Thoracic aorta (tissue), 2 donors: ENCODE results near the gene SLC2A11. TPM values are rescaled to one million over a fixed set of nuclear protein-coding genes. Genes with fewer than 3 reads are reported as not detected.

Experiments
- ATAC-seq: fragments of 150-250 bp; one replicate; pipeline ENCODE4 v1.8.0; 2017; ENCODE audit warnings: low read depth; ENCODE audit not compliant: insufficient number of reproducible peaks, low FRiP score
- DNase-seq: peaks from one replicate; pipeline ENCODE4 v3.0.0-alpha.2; 2020; ENCODE audit warnings: low spot score
- H3K27ac ChIP-seq, 2 donors: fragments of 200-600 bp; sonication (generic); 1 replicate in 1 of 2; 2 replicates in 1 of 2; pipeline ENCODE4 v1.5.1; 2016; ENCODE audit warnings: mild to moderate bottlenecking in 2 of 2, moderate library complexity in 2 of 2
- H3K27me3 ChIP-seq: fragments of 200-600 bp; sonication (generic); replicated peaks from 2 replicates; pipeline ENCODE4 v1.6.0; 2016; ENCODE audit warnings: mild to moderate bottlenecking; ENCODE audit not compliant: insufficient read depth
- H3K36me3 ChIP-seq: fragments of 200-600 bp; sonication (generic); one replicate; pipeline ENCODE4 v1.5.1; 2016
- H3K4me1 ChIP-seq, 2 donors: fragments of 200-600 bp; sonication (generic); 1 replicate in 1 of 2; 2 replicates in 1 of 2; pipeline versions ENCODE4 v1.5.1 to v1.6.0; 2016; ENCODE audit warnings: low read depth in 2 of 2, mild to moderate bottlenecking in 1 of 2; ENCODE audit not compliant: control insufficient read depth in 1 of 2
- H3K4me3 ChIP-seq: fragments of 200-600 bp; sonication (generic); 2 replicates; pipeline ENCODE4 v1.5.1; 2016; ENCODE audit warnings: mild to moderate bottlenecking
- H3K9me3 ChIP-seq: fragments of 200-600 bp; sonication (generic); 2 replicates; pipeline ENCODE4 v1.5.1; 2016
- CTCF ChIP-seq: fragments of 200-600 bp; sonication (generic); IDR thresholded peaks from one replicate; pipeline ENCODE4 v1.5.1; 2019; ENCODE audit warnings: antibody characterized with exemption
- total RNA-seq, 2 donors: library from RNA; depleted of rRNA; stranded (reverse); fragments of >200 nt; gene quantifications; one replicate each; pipeline versions ENCODE4 v1.1.0 to v1.2.3, GENCODE V29; 2016

Gene SLC2A11
- total RNA-seq, 2 donors from 2014 or later, result 9.2 to 25.5 TPM

- no peaks in the 10 kb centered on the region for H3K36me3 ChIP-seq
- no peak for DNase-seq
- no peak for TF ChIP-seq CTCF
Observed at GRCh38 chr22:23925020-23925606, 67.4 kb downstream of the SLC2A11 start.

GRCh38 chr22:23926561-23926960 is 68.9 kb downstream of the SLC2A11 start:
- Histone ChIP-seq H3K36me3 (no peaks in the 10 kb centered on the region), H3K9me3 (peaks cover 5% of the 10 kb centered on the region), H3K4me1 (no peaks in the 10 kb centered on the region), H3K4me3 (no peak overlapping the region), H3K27ac (no peak overlapping the region), H3K27me3 (no peaks in the 10 kb centered on the region)
- ATAC-seq (no peak), DNase-seq (no peak)
- TF ChIP-seq CTCF, result no peak

More at GRCh38 chr22:23925020-23925606, 67.4 kb downstream of the SLC2A11 start:
- ATAC-seq, result no peak
- Histone ChIP-seq H3K4me1 (peaks cover 1 to 2% of the 10 kb centered on the region in 2 donors), H3K27ac (no peak overlapping the region), H3K27me3 (no peaks in the 10 kb centered on the region), H3K4me3 (no peak overlapping the region), H3K9me3 (peaks cover 5% of the 10 kb centered on the region)

Other genes with a start within 250 kb of the SLC2A11 start
- gene DRICH1, start 225.6 kb upstream of the SLC2A11 start, total RNA-seq, result not detected
- gene RGL4, start 166.9 kb upstream of the SLC2A11 start, total RNA-seq, result not detected
- 10 to 100 TPM in 1 of 2 donors, 1 to 10 TPM in 1; 8.4 to 13.8 TPM for gene ZNF70, start 106.8 kb upstream of the SLC2A11 start, total RNA-seq
- not detected for gene VPREB3, start 103.5 kb upstream of the SLC2A11 start, total RNA-seq
- gene C22orf15, start 94.9 kb upstream of the SLC2A11 start, total RNA-seq, result not detected
- gene CHCHD10, start 89.9 kb upstream of the SLC2A11 start, total RNA-seq, result 10 to 100 TPM in 1 of 2 donors, not detected in 1; 19.4 TPM
- 10 to 100 TPM in 1 of 2 donors, 1 to 10 TPM in 1; 2.0 to 10.2 TPM for gene MMP11, start 85.0 kb upstream of the SLC2A11 start, total RNA-seq
- gene SMARCB1, start 70.9 kb upstream of the SLC2A11 start, total RNA-seq, result 10 to 100 TPM; 43.5 to 50.0 TPM
- gene DERL3, start 18.9 kb upstream of the SLC2A11 start, total RNA-seq, result 1 to 10 TPM; 2.5 to 3.0 TPM
- gene MIF, start 36.5 kb downstream of the SLC2A11 start, total RNA-seq, result 100 to 1,000 TPM; 152 to 157 TPM
- gene GSTT2B, start 103.3 kb downstream of the SLC2A11 start, total RNA-seq, result 1 to 10 TPM in 1 of 2 donors, not detected in 1; 3.6 TPM
- gene DDTL, start 109.0 kb downstream of the SLC2A11 start, total RNA-seq, result 1 to 10 TPM in 1 of 2 donors, not detected in 1; 5.4 TPM
- 10 to 100 TPM; 38.8 to 45.5 TPM for gene DDT, start 116.6 kb downstream of the SLC2A11 start, total RNA-seq
- gene GSTT2, start 122.3 kb downstream of the SLC2A11 start, total RNA-seq, result not detected
- gene GSTT4, start 147.6 kb downstream of the SLC2A11 start, total RNA-seq, result not detected
- 10 to 100 TPM; 77.7 to 91.5 TPM for gene CABIN1, start 153.4 kb downstream of the SLC2A11 start, total RNA-seq